ENCODE measurements around the gene CLEC2A. TPM values are rescaled to one million over a fixed set of nuclear protein-coding genes. Genes with fewer than 3 reads are reported as not detected.
A peak's percentile ranks its signal among the peaks of the same experiment; 100 is the strongest.

CLEC2A gene
- total and polyA plus RNA-seq, 9 of the 15 experiments (the other 6 are each of a cell fraction or from before 2014, with no cell fraction given): not detected

- TF ChIP-seq ZNF609 (CRISPR knock-in tag; IDR thresholded peaks at IDR 0.05; ENCODE audit: borderline replicate concordance) (no peak), ZNF316 (IDR thresholded peaks at IDR 0.05) (no peak), KHSRP (IDR thresholded peaks at IDR 0.05) (no peak), PHB2 (IDR thresholded peaks at IDR 0.05; ENCODE audit: low read depth) (0 out of 2 replicates have a peak, but pooled peaks have one; percentile 20), SMARCC2 (IDR thresholded peaks at IDR 0.05; ENCODE audit: low read depth) (0 out of 2 replicates have a peak, but pooled peaks have one; percentile 30), GATAD2A (IDR thresholded peaks at IDR 0.05) (no peak), DLX4 (CRISPR knock-in tag; IDR thresholded peaks at IDR 0.05) (no peak), SMAD4 (CRISPR knock-in tag; conservative IDR thresholded peaks at IDR 0.05) (peak; percentile 46; the same call in 1 of the 2 replicates), TAF7 (tag; IDR thresholded peaks at IDR 0.05) (no peak), SMARCE1 (IDR thresholded peaks at IDR 0.05) (peak; percentile 80), HDAC3 (IDR thresholded peaks at IDR 0.05; ENCODE audit: borderline replicate concordance, partially characterized antibody) (peak; percentile 49), NCOA1 (IDR thresholded peaks at IDR 0.05; ENCODE audit: low read depth) (peak; percentile 23; the same call in 1 of the 2 replicates), CBFA2T3 (IDR thresholded peaks at IDR 0.05) (peak; percentile 95), TRIM24 (IDR thresholded peaks at IDR 0.05) (peak; percentile 62 to 72; a peak in 3 of 4 replicates), NFIC (IDR thresholded peaks at IDR 0.05) (peak; percentile 70; the same call in 1 of the 2 replicates), DACH1 (IDR thresholded peaks at IDR 0.05; ENCODE audit: partially characterized antibody) (peak; percentile 52), TSHZ1 (CRISPR knock-in tag; IDR thresholded peaks at IDR 0.05) (no peak), POLR2AphosphoS5 (IDR thresholded peaks at IDR 0.05; ENCODE audit: control insufficient read depth, insufficient read depth, low read depth, low read length) (peak; percentile 44; the same call in 1 of the 2 replicates), SMARCA4 (IDR thresholded peaks at IDR 0.05) (peak; percentile 85), MEF2D (tag; conservative IDR thresholded peaks at IDR 0.05; ENCODE audit: low read depth) (peak; percentile 98)
Observed at GRCh38 chr12:9895215-9895971, 36.8 kb downstream of the CLEC2A start (continued).
